K562 (cell line): ENCODE data around the gene BCL2L13. TPM values are rescaled to one million over a fixed set of nuclear protein-coding genes. Genes with fewer than 3 reads are reported as not detected.
A peak's percentile ranks its signal among the peaks of the same experiment; 100 is the strongest.

Experiments used
- ATF3 ChIP-seq, 2 experiments: fragments of 450-650 bp in 1 of 2; sonication (generic) in 1 of 2; formaldehyde crosslinking in 1 of 2; IDR thresholded peaks in 1 of 2; conservative IDR thresholded peaks in 1 of 2; 2 replicates each; pipeline versions ENCODE4 v1.6.1 to v1.8.1; 2016 to 2023; ENCODE audit warnings: mild to moderate bottlenecking in 2 of 2, moderate library complexity in 2 of 2, inconsistent platforms in 1 of 2, missing genetic modification reagents in 1 of 2
- CEBPB ChIP-seq: fragments of 450-650 bp; IDR thresholded peaks from 2 replicates; pipeline ENCODE4 v1.6.1; 2016; ENCODE audit warnings: missing genetic modification characterization, missing compliant biosample characterization
- CHAMP1 ChIP-seq: fragments of 450-650 bp; IDR thresholded peaks from 2 replicates; pipeline ENCODE4 v1.6.1; 2016; ENCODE audit warnings: mild to moderate bottlenecking
- FOS ChIP-seq: IDR thresholded peaks from 3 replicates; pipeline ENCODE4 v1.6.1; 2011; ENCODE audit not compliant: insufficient read length; ENCODE audit errors: extremely low read depth
- HDAC3 ChIP-seq: fragments of 450-650 bp; IDR thresholded peaks from 2 replicates; pipeline ENCODE4 v1.6.1; 2018; ENCODE audit warnings: borderline replicate concordance, mild to moderate bottlenecking, moderate library complexity; ENCODE audit not compliant: partially characterized antibody
- MAZ ChIP-seq, 2 experiments: fragments of 450-650 bp in 1 of 2; sonication (generic) in 1 of 2; formaldehyde crosslinking; IDR thresholded peaks in 1 of 2; conservative IDR thresholded peaks in 1 of 2; 2 replicates each; pipeline versions ENCODE4 v1.4.0 to v1.5.0; 2020; ENCODE audit warnings: mild to moderate bottlenecking in 1 of 2, missing genetic modification reagents in 1 of 2
- NFATC3 ChIP-seq: fragments of 450-650 bp; IDR thresholded peaks from 2 replicates; pipeline ENCODE4 v1.6.1; 2017; ENCODE audit warnings: mild to moderate bottlenecking
- PHF8 ChIP-seq: fragments of 200-600 bp; sonication (generic); IDR thresholded peaks from 2 replicates; pipeline ENCODE4 v1.6.1; 2012; ENCODE audit warnings: mixed run types, mild to moderate bottlenecking, inconsistent platforms, low read length, moderate library complexity, borderline replicate concordance
- TARDBP ChIP-seq: fragments of 450-650 bp; IDR thresholded peaks from 2 replicates; pipeline ENCODE4 v1.6.1; 2016
- TCF3 ChIP-seq: sonication (generic); formaldehyde crosslinking; IDR thresholded peaks from 2 replicates; pipeline ENCODE4 v1.4.0; 2020; ENCODE audit warnings: mild to moderate bottlenecking, missing genetic modification reagents
- ZNF224 ChIP-seq: sonication (generic); formaldehyde crosslinking; IDR thresholded peaks from 2 replicates; pipeline ENCODE4 v1.8.0; 2022; ENCODE audit warnings: mild to moderate bottlenecking, missing genetic modification reagents
- ZNF707 ChIP-seq: fragments of 250-450 bp; sonication (Bioruptor Pico); conservative IDR thresholded peaks from 2 replicates; pipeline ENCODE4 v1.8.0; 2022; ENCODE audit warnings: inconsistent platforms, mild to moderate bottlenecking, moderate library complexity
- polyA plus RNA-seq, 8 experiments: library from polyadenylated mRNA; depleted of rRNA in 4 of 8; stranded (reverse) in 5 of 8; unstranded in 3 of 8; fragments of >200 nt; fragmentation: Nextera tagmentation in 2 of 8; fragmentation: Illumina TruSeq in 1 of 8; extraction: Ambion mirVana in 2 of 8; extraction: Trizol in 1 of 8; gene quantifications; 2 replicates each; pipeline versions ENCODE4 v1.2.1 to v1.2.3, GENCODE V29; 2011 to 2014; ENCODE audit warnings: inconsistent platforms in 1 of 8, missing spikeins in 1 of 8
- total RNA-seq, 7 experiments: library from RNA; depleted of rRNA in 6 of 7; stranded (reverse); fragments of >200 nt in 6 of 7; fragmentation: Illumina TruSeq in 2 of 7; extraction: Trizol in 2 of 7; gene quantifications; 2 replicates each; pipeline versions ENCODE4 v1.2.1 to v1.2.3, GENCODE V29; 2011 to 2021; ENCODE audit warnings: low replicate concordance in 1 of 7

The BCL2L13 gene
- total and polyA plus RNA-seq, 9 of the 15 experiments (the other 6 are each of a cell fraction or from before 2014, with no cell fraction given), result 41.5 to 63.4 (median 56.5) TPM

- peak; percentile 77 for TF ChIP-seq HDAC3
- TF ChIP-seq NFATC3, result no peak
- 0 out of 2 replicates have a peak, but pooled peaks have one; percentile 15 for TF ChIP-seq TARDBP
- TF ChIP-seq ZNF707 (CRISPR knock-in tag), result 0 out of 2 replicates have a peak, but pooled peaks have one; percentile 58
- TF ChIP-seq TCF3 (CRISPR knock-in tag), result peak; percentile 25; the same call in 1 of the 2 replicates
- no peak for TF ChIP-seq FOS
- no peak for TF ChIP-seq PHF8
- peak; percentile 9; the same call in 1 of the 2 replicates for TF ChIP-seq CHAMP1
- no peak for TF ChIP-seq CEBPB (tag)
- TF ChIP-seq MAZ (CRISPR knock-in tag; conservative IDR thresholded peaks at IDR 0.05 in 1 of 2, IDR thresholded peaks at IDR 0.05 in 1 of 2), result 0 out of 4 replicates have a peak, but pooled peaks of 1 of the 2 experiments have one; percentile 32
- TF ChIP-seq ATF3 (IDR thresholded peaks at IDR 0.05), result peak; percentile 62; the same call in 1 of the 2 replicates
- no peak for TF ChIP-seq ATF3 (CRISPR knock-in tag; conservative IDR thresholded peaks at IDR 0.05)
- TF ChIP-seq ZNF224, result no peak
Observed at GRCh38 chr22:17633217-17633997, 5.2 kb upstream of the BCL2L13 start (continued).
